Keratinocyte (primary cell): Measurements from ENCODE around the gene PLXNA2. TPM values are rescaled to one million over a fixed set of nuclear protein-coding genes. Genes with fewer than 3 reads are reported as not detected.

ENCODE experiments used
- DNase-seq: peaks from one replicate; pipeline ENCODE4 v3.0.0-alpha.2; 2011; ENCODE audit warnings: low read depth, missing footprints, low spot score
- FAIRE-seq: peaks from 2 replicates; lab custom pipeline; 2011; peaks lifted over from hg19 to GRCh38; lab: Jason Lieb, UNC
- H2AFZ ChIP-seq: 2 replicates; pipeline ENCODE4 v1.6.0; 2012; ENCODE audit warnings: low read length, control low read depth, inconsistent platforms; ENCODE audit not compliant: control insufficient read depth
- H3K27ac ChIP-seq: 2 replicates; pipeline ENCODE4 v1.5.1; 2011; ENCODE audit warnings: low read length; ENCODE audit not compliant: control insufficient read depth, insufficient read depth
- H3K27me3 ChIP-seq: 3 replicates; pipeline ENCODE4 v1.6.0; 2011; ENCODE audit warnings: low read length; ENCODE audit not compliant: control insufficient read depth, insufficient read depth; ENCODE audit errors: extremely low read depth
- H3K36me3 ChIP-seq, 2 experiments: 2 replicates in 1 of 2; 3 replicates in 1 of 2; pipeline ENCODE4 v1.5.1; 2011; ENCODE audit warnings: low read length in 2 of 2, mild to moderate bottlenecking in 1 of 2; ENCODE audit not compliant: control insufficient read depth in 2 of 2, insufficient read depth in 2 of 2; ENCODE audit errors: extremely low read depth in 1 of 2
- H3K4me1 ChIP-seq: 3 replicates; pipeline ENCODE4 v1.5.1; 2011; ENCODE audit warnings: low read length; ENCODE audit not compliant: control insufficient read depth, insufficient read depth; ENCODE audit errors: extremely low read depth
- H3K4me2 ChIP-seq: 3 replicates; pipeline ENCODE4 v1.6.0; 2011; ENCODE audit warnings: low read depth, low read length; ENCODE audit not compliant: control insufficient read depth, insufficient read depth; ENCODE audit errors: extremely low read depth
- H3K4me3 ChIP-seq, 3 experiments: fragments of 200-600 bp in 1 of 3; sonication (generic) in 1 of 3; 2 replicates in 2 of 3; 3 replicates in 1 of 3; pipeline ENCODE4 v1.5.1; 2011 to 2016; ENCODE audit warnings: low read length in 3 of 3, mild to moderate bottlenecking in 3 of 3, control low read depth in 2 of 3, inconsistent platforms in 1 of 3, low read depth in 1 of 3, mixed read lengths in 1 of 3, mixed run types in 1 of 3, moderate library complexity in 1 of 3; ENCODE audit not compliant: control insufficient read depth in 2 of 3, insufficient read depth in 2 of 3; ENCODE audit errors: extremely low read depth in 1 of 3
- H3K79me2 ChIP-seq: 2 replicates; pipeline ENCODE4 v1.6.0; 2012; ENCODE audit warnings: low read length; ENCODE audit not compliant: control insufficient read depth, insufficient read depth
- H3K9ac ChIP-seq: 3 replicates; pipeline ENCODE4 v1.6.0; 2011; ENCODE audit warnings: low read length; ENCODE audit not compliant: control insufficient read depth, insufficient read depth; ENCODE audit errors: extremely low read depth
- H3K9me1 ChIP-seq: 3 replicates; pipeline ENCODE4 v1.6.0; 2011; ENCODE audit warnings: low read length; ENCODE audit not compliant: control insufficient read depth, insufficient read depth; ENCODE audit errors: extremely low read depth
- H3K9me3 ChIP-seq: 2 replicates; pipeline ENCODE4 v1.5.1; 2012; ENCODE audit warnings: low read depth, low read length; ENCODE audit not compliant: control insufficient read depth
- H4K20me1 ChIP-seq: 3 replicates; pipeline ENCODE4 v1.6.0; 2011; ENCODE audit warnings: low read length; ENCODE audit not compliant: control insufficient read depth, insufficient read depth; ENCODE audit errors: extremely low read depth
- CTCF ChIP-seq, 3 experiments: IDR thresholded peaks in 1 of 3; conservative IDR thresholded peaks in 1 of 3; optimal IDR thresholded peaks in 1 of 3; 2 replicates in 2 of 3; 3 replicates in 1 of 3; pipeline versions ENCODE3 to v1.5.1; 2011; ENCODE audit warnings: low read length in 3 of 3, mild to moderate bottlenecking in 3 of 3, moderate library complexity in 2 of 3, control low read depth in 1 of 3, inconsistent platforms in 1 of 3; ENCODE audit not compliant: insufficient read depth in 2 of 3; ENCODE audit errors: extremely low read depth in 1 of 3
- EZH2 ChIP-seq: IDR thresholded peaks from one replicate; pipeline ENCODE4 v1.6.1; 2012; ENCODE audit warnings: inconsistent platforms, mild to moderate bottlenecking, low read length, moderate library complexity
- dilution Hi-C: fragments of 300-500 bp; cut with MboI; formaldehyde crosslinking; loops from one replicate; pipeline ENCODE4 v1.7.0; 2020; ENCODE audit warnings: low sequenced_read_pairs; ENCODE audit not compliant: extremely low pct_ligation_motif_present
- polyA plus RNA-seq, 5 experiments: library from polyadenylated mRNA; depleted of rRNA in 3 of 5; stranded (reverse) in 3 of 5; stranded (forward) in 1 of 5; unstranded in 1 of 5; fragments of >200 nt; gene quantifications; 1 replicate in 1 of 5; 2 replicates in 3 of 5; 3 replicates in 1 of 5; pipeline versions ENCODE4 v1.2.1 to v1.2.3, GENCODE V29; 2011 to 2012; ENCODE audit warnings: missing spikeins in 2 of 5, low read depth in 1 of 5, low replicate concordance in 1 of 5

PLXNA2 gene
- polyA plus RNA-seq, 1 donor (not counting 4 experiments of a cell fraction or from before 2014, with no cell fraction given), result 6.7 TPM

- Histone ChIP-seq H3K4me1 (peaks cover 16% of the 10 kb centered on the region), H3K4me3 (no peak overlapping the region), H3K9ac (no peak overlapping the region), H2AFZ (no peak overlapping the region), H3K79me2 (no peaks in the 10 kb centered on the region), H3K9me3 (no peaks in the 10 kb centered on the region), H3K27me3 (no peaks in the 10 kb centered on the region), H3K9me1 (no peaks in the 10 kb centered on the region), H3K4me2 (no peak overlapping the region), H4K20me1 (no peaks in the 10 kb centered on the region), H3K27ac (no peak overlapping the region), H3K36me3 (peaks cover 0 to 14% of the 10 kb centered on the region in 2 experiments)
- dilution Hi-C loops, result no loop called here
- TF ChIP-seq EZH2, result no peak
- TF ChIP-seq CTCF (optimal IDR thresholded peaks at IDR 0.05 in 1 of 3, IDR thresholded peaks at IDR 0.05 in 1 of 3, conservative IDR thresholded peaks at IDR 0.05 in 1 of 3; ENCODE audit: extremely low read depth in 1 of 3, insufficient read depth in 2 of 3, low read length in 3 of 3), result no peak
- no peak for FAIRE-seq
- no peak for DNase-seq
Observed at GRCh38 chr1:208171616-208172422, 72.4 kb downstream of the PLXNA2 start.

- TF ChIP-seq CTCF (optimal IDR thresholded peaks at IDR 0.05 in 1 of 3, IDR thresholded peaks at IDR 0.05 in 1 of 3, conservative IDR thresholded peaks at IDR 0.05 in 1 of 3; ENCODE audit: extremely low read depth in 1 of 3, insufficient read depth in 2 of 3, low read length in 3 of 3) (no peak), EZH2 (no peak)
- FAIRE-seq, result no peak
- no peak for DNase-seq
Observed at GRCh38 chr1:208170252-208170651, 73.9 kb downstream of the PLXNA2 start.

More at GRCh38 chr1:208170252-208170651, 73.9 kb downstream of the PLXNA2 start:
- Histone ChIP-seq H3K4me1 (peaks cover 25% of the 10 kb centered on the region), H3K4me3 (no peak overlapping the region), H3K27ac (no peak overlapping the region), H4K20me1 (no peaks in the 10 kb centered on the region), H3K4me2 (no peak overlapping the region), H3K9me3 (no peaks in the 10 kb centered on the region), H3K9ac (no peak overlapping the region), H3K36me3 (peaks cover 0 to 6% of the 10 kb centered on the region in 2 experiments), H3K27me3 (no peaks in the 10 kb centered on the region), H2AFZ (no peak overlapping the region), H3K79me2 (no peaks in the 10 kb centered on the region), H3K9me1 (no peaks in the 10 kb centered on the region)
- dilution Hi-C loops, result no loop called here
